ENCODE results near the gene NRIP3. TPM values are rescaled to one million over a fixed set of nuclear protein-coding genes. Genes with fewer than 3 reads are reported as not detected.

Gene NRIP3
- total and polyA plus RNA-seq, 2 donors (not counting 3 experiments of a cell fraction or from before 2014, with no cell fraction given) = 3.7 to 9.9 TPM

- CTCF ChIA-PET = no interaction called here
- Histone ChIP-seq H3K4me3 (replicated peaks in 1 of 3; ENCODE audit: insufficient read depth in 1 of 3, low read depth in 1 of 3, low read length in 3 of 3) (no peak overlapping the region), H4K20me1 (replicated peaks; ENCODE audit: control insufficient read depth, extremely low read depth, insufficient read depth, low read length) (no peaks in the 10 kb centered on the region), H3K4me1 (ENCODE audit: control insufficient read depth, extremely low read depth, insufficient read depth, low read length) (no peaks in the 10 kb centered on the region), H3K36me3 (ENCODE audit: control insufficient read depth in 2 of 2, extremely low read depth in 1 of 2, insufficient read depth in 2 of 2, low read length in 2 of 2) (no peaks in the 10 kb centered on the region), H3K27me3 (ENCODE audit: control insufficient read depth in 2 of 2, insufficient read depth in 2 of 2, low read length in 2 of 2) (peaks cover 0 to 2% of the 10 kb centered on the region in 2 experiments), H3K27ac (ENCODE audit: insufficient read depth, low read depth, low read length) (no peak overlapping the region), H3K79me2 (ENCODE audit: control insufficient read depth, insufficient read depth, low read length) (no peaks in the 10 kb centered on the region), H3K9ac (replicated peaks; ENCODE audit: extremely low read depth, insufficient read depth, low read length) (no peak overlapping the region), H3K4me2 (ENCODE audit: insufficient read depth, low read length) (no peak overlapping the region), H2AFZ (ENCODE audit: low read depth, low read length) (no peak overlapping the region), H3K9me3 (replicated peaks; ENCODE audit: control insufficient read depth, insufficient read depth, low read length) (no peaks in the 10 kb centered on the region), H3K9me1 (replicated peaks; ENCODE audit: control insufficient read depth, extremely low read depth, insufficient read depth, low read length) (no peaks in the 10 kb centered on the region)
- intact Hi-C loops (cut with micrococcal nuclease) = no loop called here
- POLR2A ChIA-PET = no interaction called here
- DNase-seq (ENCODE audit: low read depth, low spot score) (no peak), FAIRE-seq (no peak)
- TF ChIP-seq CTCF (IDR thresholded peaks at IDR 0.05; ENCODE audit: extremely low read depth in 1 of 2, insufficient read depth in 1 of 2, low read depth in 1 of 2, low read length in 2 of 2) = no peak
- no TSS peak for BruUV-seq (replicated peaks)
- dilution Hi-C loops (cut with MboI; ENCODE audit: extremely low pct_ligation_motif_present, low sequenced_read_pairs) = no loop called here
Measured at GRCh38 chr11:9052316-9052715, 48.5 kb upstream of the NRIP3 start.

- no peak for FAIRE-seq
Measured at GRCh38 chr11:9049959-9050358, 46.2 kb upstream of the NRIP3 start.

More at GRCh38 chr11:9049959-9050358, 46.2 kb upstream of the NRIP3 start:
- no peak overlapping the region for H3K9ac ChIP-seq (replicated peaks; ENCODE audit: extremely low read depth, insufficient read depth, low read length)
- no peaks in the 10 kb centered on the region for H3K36me3 ChIP-seq (ENCODE audit: control insufficient read depth in 2 of 2, extremely low read depth in 1 of 2, insufficient read depth in 2 of 2, low read length in 2 of 2)
- no peak overlapping the region for H3K27ac ChIP-seq (ENCODE audit: insufficient read depth, low read depth, low read length)
- no peaks in the 10 kb centered on the region for H4K20me1 ChIP-seq (replicated peaks; ENCODE audit: control insufficient read depth, extremely low read depth, insufficient read depth, low read length)
- no peaks in the 10 kb centered on the region for H3K79me2 ChIP-seq (ENCODE audit: control insufficient read depth, insufficient read depth, low read length)
- H3K9me3 ChIP-seq (replicated peaks; ENCODE audit: control insufficient read depth, insufficient read depth, low read length) = no peaks in the 10 kb centered on the region
- TF ChIP-seq POLR2A (IDR thresholded peaks at IDR 0.05; ENCODE audit: low read depth, low read length) (no peak), FOS (IDR thresholded peaks at IDR 0.05; ENCODE audit: borderline replicate concordance, insufficient read depth, low read length) (no peak), MAX (IDR thresholded peaks at IDR 0.05; ENCODE audit: insufficient read depth, insufficient read length) (no peak)
- no peak overlapping the region for H2AFZ ChIP-seq (ENCODE audit: low read depth, low read length)
- dilution Hi-C loops (cut with MboI; ENCODE audit: extremely low pct_ligation_motif_present, low sequenced_read_pairs) = no loop called here
- H3K27me3 ChIP-seq (ENCODE audit: control insufficient read depth in 2 of 2, insufficient read depth in 2 of 2, low read length in 2 of 2) = no peaks in the 10 kb centered on the region
- no TSS peak for BruUV-seq (replicated peaks)
- no peaks in the 10 kb centered on the region for H3K4me1 ChIP-seq (ENCODE audit: control insufficient read depth, extremely low read depth, insufficient read depth, low read length)
- POLR2A ChIA-PET = no interaction called here
- CTCF ChIA-PET = no interaction called here
- DNase-seq (ENCODE audit: low read depth, low spot score) = no peak
- no peak overlapping the region for H3K4me2 ChIP-seq (ENCODE audit: insufficient read depth, low read length)
- H3K9me1 ChIP-seq (replicated peaks; ENCODE audit: control insufficient read depth, extremely low read depth, insufficient read depth, low read length) = no peaks in the 10 kb centered on the region
- H3K4me3 ChIP-seq (replicated peaks in 1 of 3; ENCODE audit: insufficient read depth in 1 of 3, low read depth in 1 of 3, low read length in 3 of 3) = no peak overlapping the region
- intact Hi-C loops (cut with micrococcal nuclease) = no loop called here

Measured in endothelial cell of umbilical vein (primary cell).